Germinal center (tissue), 1 donor: ENCODE measurements around the gene ITIH3.

Experiments used
- DNase-seq: peaks from one replicate; pipeline ENCODE4 v3.0.0; 2012; ENCODE audit warnings: mixed read lengths, low spot score

The ITIH3 gene

DNA sequence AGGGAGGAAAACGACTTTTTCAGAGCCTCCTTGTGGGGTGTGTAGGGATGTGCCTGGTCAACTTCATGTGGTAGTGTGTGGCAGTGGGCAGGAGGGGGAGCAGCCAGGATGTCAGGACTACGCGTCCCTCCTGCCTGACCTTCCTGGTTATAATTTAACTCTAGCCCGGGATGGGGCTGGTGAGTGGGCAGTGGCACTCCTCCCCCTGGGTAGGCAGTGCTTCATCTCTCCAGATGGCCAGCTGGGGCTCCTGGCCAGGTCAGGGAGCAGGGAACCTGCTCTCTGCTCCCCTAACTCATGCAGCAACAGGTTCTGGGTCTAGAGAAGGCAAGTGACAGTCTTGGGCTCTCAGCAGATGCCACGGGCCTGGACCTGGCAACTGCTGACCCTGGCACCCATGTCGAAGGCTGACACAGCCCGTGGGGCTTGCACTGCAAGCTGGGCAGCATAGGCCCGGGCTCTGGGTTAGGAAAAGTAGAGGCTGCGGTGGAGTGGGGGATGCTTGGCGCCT lies 33.3 kb downstream of the ITIH3 start:
- no peak for DNase-seq

- no peak for DNase-seq
Observed at GRCh38 chr3:52829482-52829881, 34.9 kb downstream of the ITIH3 start.

DNA sequence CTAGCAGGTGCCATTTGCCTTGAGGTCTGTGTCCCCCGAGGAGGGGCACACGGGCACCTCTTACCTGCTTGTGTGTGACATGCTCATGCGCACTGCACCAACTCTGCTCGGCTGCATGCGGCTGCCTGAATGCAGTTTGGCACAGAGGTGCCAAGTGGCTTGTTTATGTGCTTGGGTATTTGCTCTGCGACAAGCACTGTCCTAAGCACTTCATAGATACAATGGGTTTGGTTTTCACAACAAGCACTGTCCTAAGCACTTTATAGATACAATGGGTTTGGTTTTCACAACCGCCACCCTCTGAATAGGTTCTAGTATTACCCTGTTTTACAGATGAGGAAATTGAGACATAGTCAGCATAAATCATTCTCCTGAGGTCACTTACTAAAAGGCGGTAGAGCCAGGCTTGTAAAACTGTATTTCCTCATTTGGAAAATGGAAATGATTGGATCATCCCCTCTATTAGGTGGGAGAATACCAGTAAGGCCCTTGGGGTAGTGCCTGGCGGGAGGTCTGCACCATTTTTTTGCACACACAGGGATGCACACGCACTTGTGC lies 35.4 kb downstream of the ITIH3 start:
- no peak for DNase-seq

- no peak for DNase-seq
Observed at GRCh38 chr3:52830535-52831258, 36.1 kb downstream of the ITIH3 start, which contains the start of gene ITIH4. Gene ITIH4 (minus strand): TSS chr3:52830672. CDS start chr3:52830642, 30 bp downstream.

GRCh38 chr3:52831500-52832301 lies 37.1 kb downstream of the ITIH3 start:
- no peak for DNase-seq

DNA sequence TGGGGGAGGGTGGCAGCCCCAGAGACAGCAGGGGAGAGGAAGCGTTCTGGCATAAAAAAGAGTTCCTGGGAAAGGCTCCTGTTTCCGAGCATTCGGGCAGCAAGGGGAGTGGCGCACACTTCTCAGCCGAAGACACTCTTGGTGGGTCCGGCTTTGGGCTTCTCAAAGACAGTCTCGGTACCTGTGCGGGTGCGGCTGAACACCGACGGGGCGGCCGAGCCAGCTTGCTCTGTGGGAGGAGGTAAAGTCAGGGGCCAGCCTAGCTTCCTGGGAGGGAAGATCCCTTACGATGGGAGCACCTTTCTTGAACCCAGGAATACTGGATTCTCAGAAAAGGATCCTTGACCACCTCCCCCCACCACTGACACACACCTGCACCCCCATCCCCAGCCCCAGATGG lies 38.6 kb downstream of the ITIH3 start:
- DNase-seq: no peak

GRCh38 chr3:52834871-52835501 lies 40.4 kb downstream of the ITIH3 start, which contains the start of gene MUSTN1:
Gene MUSTN1 (minus strand): TSS chr3:52835019. CDS start chr3:52834948, 71 bp downstream.
- no peak for DNase-seq

- DNase-seq: no peak
Observed at GRCh38 chr3:52835766-52836470, 41.3 kb downstream of the ITIH3 start.

DNA sequence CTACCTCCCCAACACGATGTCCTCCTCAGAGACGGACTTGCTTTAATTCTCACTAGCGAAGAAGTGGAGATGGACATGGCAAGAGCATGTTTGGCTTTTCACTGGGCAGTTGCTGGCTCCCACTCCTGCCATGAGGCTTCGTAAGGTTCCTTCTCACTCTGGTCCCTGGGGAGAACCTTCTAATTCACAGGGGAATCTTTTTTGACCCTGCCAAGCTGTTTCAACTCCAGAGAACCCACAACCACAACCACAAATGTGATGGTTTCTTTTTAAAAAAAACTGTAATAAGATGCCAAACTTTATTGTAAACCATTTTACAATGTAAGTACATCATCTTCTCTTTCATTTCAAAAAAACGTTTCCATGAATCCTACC lies 41.9 kb downstream of the ITIH3 start:
- no peak for DNase-seq

DNA sequence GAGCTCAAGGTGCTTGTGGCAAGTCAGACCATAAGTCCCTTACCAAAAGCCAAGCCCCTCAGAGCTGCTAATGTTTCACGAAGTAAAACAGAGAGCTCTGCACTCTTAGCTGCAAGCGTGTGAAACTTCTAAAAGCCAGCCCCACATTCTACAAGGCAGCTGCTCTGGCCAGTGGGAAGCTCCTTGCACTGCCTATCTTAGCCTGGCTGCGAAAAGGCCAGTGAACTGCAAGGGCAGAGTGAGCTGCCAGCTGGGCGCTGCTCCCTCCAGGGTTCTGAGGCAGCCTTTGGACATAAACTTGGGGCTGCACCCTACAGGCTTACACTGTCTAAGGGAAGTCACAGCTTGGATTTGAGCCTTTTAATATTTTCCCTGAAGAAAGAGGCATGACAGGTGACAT lies 42.4 kb downstream of the ITIH3 start:
- DNase-seq: no peak

- no peak for DNase-seq
Observed at GRCh38 chr3:52838561-52839267, 44.1 kb downstream of the ITIH3 start.

GRCh38 chr3:52839268-52839575 lies 44.6 kb downstream of the ITIH3 start:
- no peak for DNase-seq

DNA sequence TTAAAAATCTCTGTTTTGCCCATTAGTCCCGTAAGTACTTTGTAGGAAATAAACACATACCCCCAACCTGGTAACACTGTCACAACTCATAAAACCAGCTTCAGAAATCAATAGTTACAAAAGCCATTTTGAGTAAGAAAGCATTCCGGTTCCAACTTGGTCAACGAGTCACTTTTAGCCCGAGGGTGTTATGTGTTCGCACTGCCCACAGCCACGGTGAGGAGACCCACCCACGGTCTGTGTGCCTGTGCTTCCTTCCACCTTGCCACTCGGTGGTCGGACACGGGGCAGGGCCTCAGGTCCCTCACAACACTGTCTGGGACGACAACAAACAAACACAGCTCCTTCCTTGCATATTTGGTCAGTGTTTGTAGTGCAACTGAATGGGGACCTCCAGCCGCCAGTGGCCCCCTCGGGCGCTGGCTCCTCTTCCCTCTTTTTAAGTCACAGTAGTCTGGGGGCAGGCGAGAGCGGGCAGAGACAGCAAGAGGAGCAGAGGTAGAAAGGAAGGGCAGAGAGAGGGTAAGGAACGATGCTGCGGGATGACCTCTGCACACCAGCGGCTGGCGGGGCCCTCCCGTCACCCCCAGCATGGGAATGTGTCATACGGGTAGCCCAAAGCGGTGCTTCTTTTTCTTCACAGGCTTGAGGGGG lies 45.4 kb downstream of the ITIH3 start:
- no peak for DNase-seq

GRCh38 chr3:52841211-52841980 lies 46.8 kb downstream of the ITIH3 start:
- no peak for DNase-seq

- no peak for DNase-seq
Observed at GRCh38 chr3:52841981-52842340, 47.4 kb downstream of the ITIH3 start.

DNA sequence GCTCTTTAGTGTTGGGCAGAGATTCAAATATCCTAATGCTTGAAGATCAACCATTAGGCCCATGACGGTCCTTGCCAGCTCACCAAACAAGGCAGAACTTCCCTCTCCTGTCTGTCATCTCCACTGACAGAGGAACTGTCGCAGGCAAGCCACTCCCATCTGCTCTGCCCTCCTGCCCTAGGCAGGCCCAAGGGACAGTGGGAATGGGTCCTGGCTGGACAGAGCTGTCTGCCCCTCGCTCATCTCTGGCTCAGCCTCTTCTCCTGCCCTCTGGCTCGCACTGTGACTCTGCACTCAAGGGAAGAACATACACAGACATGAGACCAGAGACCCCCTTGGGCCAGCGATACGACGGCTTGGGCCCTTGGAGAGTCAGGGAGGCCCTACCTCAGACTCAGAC lies 47.8 kb downstream of the ITIH3 start:
- no peak for DNase-seq

DNA sequence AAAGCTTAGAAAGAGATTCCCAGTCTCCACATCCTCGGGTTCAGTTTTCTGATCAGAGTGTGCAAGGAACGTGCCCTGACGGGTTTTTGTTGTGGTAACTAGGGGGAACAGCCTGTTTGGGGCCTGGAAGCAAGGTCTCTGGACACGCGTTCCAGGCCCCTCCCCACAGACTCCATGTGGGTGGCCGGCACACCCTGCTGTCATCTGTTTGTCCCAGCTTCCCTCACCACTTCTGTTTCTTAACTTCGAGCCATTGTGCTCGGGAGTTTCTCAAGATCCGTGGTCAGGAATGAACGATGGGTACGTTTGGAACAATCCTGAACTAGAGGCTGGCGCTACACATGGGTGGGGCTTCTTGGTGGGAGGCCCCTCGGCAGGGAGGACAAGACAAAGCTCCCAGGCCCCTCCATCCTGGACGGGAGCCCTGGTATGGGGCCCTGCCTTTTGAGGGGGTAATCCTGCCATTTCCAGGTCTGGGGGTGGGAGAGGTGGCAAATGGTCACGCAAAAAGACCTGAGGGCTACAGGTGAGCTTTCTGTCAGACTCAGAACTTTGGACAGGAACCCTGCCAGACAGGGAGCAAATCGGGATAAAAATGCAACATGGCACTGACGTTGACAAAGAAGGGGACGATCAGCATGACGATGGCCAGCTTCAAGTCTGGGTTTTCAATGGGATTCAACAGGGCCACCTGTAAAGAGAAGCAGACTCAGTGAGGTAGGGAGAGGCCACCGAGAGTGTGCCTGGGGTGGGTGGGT lies 48.7 kb downstream of the ITIH3 start:
- DNase-seq: no peak

DNA sequence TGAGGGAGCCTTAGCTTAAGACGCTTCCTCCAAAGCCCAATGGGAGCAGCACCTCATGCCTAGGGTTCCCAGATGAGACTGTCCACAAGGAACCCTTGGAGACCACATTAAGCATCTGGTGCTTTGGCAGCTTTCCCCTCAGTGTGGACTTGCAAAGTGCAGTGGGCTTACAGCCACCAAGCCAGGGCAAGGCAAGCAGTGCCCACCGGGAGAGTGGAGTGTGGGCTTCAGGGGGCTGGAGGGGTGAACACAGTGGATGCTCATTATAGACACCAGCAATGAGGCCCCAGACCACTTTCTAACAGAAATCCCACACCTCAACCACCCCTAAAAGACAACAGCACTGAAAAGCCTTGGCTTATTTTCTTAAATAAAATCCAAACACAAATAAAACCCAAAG lies 49.3 kb downstream of the ITIH3 start:
- no peak for DNase-seq

DNA sequence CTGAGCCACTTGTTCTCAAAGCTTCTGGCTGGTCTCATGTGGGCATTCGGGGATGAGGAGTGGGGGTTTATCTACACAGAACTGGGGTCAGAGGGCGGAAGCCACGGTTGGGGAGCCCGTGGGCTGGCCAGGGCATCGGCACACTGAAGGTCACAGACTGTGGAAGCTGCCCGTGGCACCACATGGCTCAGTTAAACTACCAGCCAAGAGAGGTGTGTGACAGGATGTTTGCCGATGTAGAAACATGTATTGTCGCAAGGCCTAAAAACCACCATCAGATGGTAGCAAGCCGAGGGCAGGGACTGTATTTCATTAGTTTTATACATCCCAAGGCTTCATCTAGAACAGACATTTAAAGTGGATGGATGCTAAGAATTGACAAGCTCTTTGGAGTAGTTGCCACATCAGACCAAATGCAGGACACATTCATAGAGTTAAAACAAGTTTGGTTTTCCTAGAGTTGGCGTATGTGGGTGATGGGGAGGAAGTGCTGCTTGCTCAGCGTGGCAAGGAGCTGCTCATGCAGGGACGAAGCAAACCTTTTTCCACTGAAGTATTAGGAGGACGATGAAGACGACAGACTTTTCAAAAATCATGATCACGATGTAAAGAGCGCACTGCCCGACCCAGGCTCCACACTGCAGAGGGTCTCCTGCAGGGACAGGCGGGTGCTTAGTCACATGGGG lies 49.8 kb downstream of the ITIH3 start:
- DNase-seq: no peak
